Measurements from ENCODE around the gene ZDHHC14.

Gene ZDHHC14

GRCh38 chr6:157442291-157442690, 61.3 kb downstream of the ZDHHC14 start:
- ATAC-seq (replicated peaks; ENCODE audit: extremely low read depth, poor library complexity, severe bottlenecking) (no peak), DNase-seq (ENCODE audit: low spot score in 2 of 2) (no peak)
- Mint-ChIP-seq H3K4me3 (no peak overlapping the region), H3K27ac (ENCODE audit: low read depth) (no peak overlapping the region), H3K36me3 (ENCODE audit: insufficient read depth) (peaks cover 2% of the 10 kb centered on the region), H3K9me3 (no peaks in the 10 kb centered on the region), H3K4me1 (peaks cover 10% of the 10 kb centered on the region), H3K27me3 (no peaks in the 10 kb centered on the region)

GRCh38 chr6:157443066-157443800, 62.2 kb downstream of the ZDHHC14 start:
- H3K9me3 Mint-ChIP-seq = no peaks in the 10 kb centered on the region
- peak; percentile 28 for ATAC-seq (replicated peaks; ENCODE audit: extremely low read depth, poor library complexity, severe bottlenecking)
- H3K4me1 Mint-ChIP-seq = peaks cover 10% of the 10 kb centered on the region
- no peak overlapping the region for H3K27ac Mint-ChIP-seq (ENCODE audit: low read depth)
- H3K36me3 Mint-ChIP-seq (ENCODE audit: insufficient read depth) = peaks cover 2% of the 10 kb centered on the region
- no peaks in the 10 kb centered on the region for H3K27me3 Mint-ChIP-seq
- no peak overlapping the region for H3K4me3 Mint-ChIP-seq
- no peak for DNase-seq (ENCODE audit: low spot score in 2 of 2)

- no peak for ATAC-seq (replicated peaks; ENCODE audit: extremely low read depth, poor library complexity, severe bottlenecking)
- Mint-ChIP-seq H3K27ac (ENCODE audit: low read depth) (no peak overlapping the region), H3K4me1 (peaks cover 10% of the 10 kb centered on the region), H3K9me3 (no peaks in the 10 kb centered on the region), H3K36me3 (ENCODE audit: insufficient read depth) (peaks cover 2% of the 10 kb centered on the region), H3K27me3 (no peaks in the 10 kb centered on the region), H3K4me3 (no peak overlapping the region)
- no peak for DNase-seq (ENCODE audit: low spot score in 2 of 2)
Measured at GRCh38 chr6:157445277-157446009, 64.5 kb downstream of the ZDHHC14 start.

GRCh38 chr6:157447735-157448134, 66.7 kb downstream of the ZDHHC14 start:
- no peak for ATAC-seq (replicated peaks; ENCODE audit: extremely low read depth, poor library complexity, severe bottlenecking)
- peaks cover 10% of the 10 kb centered on the region for H3K4me1 Mint-ChIP-seq
- no peaks in the 10 kb centered on the region for H3K9me3 Mint-ChIP-seq

GRCh38 chr6:157449610-157450009, 68.6 kb downstream of the ZDHHC14 start:
- Mint-ChIP-seq H3K4me1 (no peaks in the 10 kb centered on the region), H3K9me3 (no peaks in the 10 kb centered on the region), H3K27me3 (no peaks in the 10 kb centered on the region), H3K4me3 (no peak overlapping the region), H3K36me3 (ENCODE audit: insufficient read depth) (no peaks in the 10 kb centered on the region), H3K27ac (ENCODE audit: low read depth) (no peak overlapping the region)
- no peak for ATAC-seq (replicated peaks; ENCODE audit: extremely low read depth, poor library complexity, severe bottlenecking)
- DNase-seq (ENCODE audit: low spot score in 2 of 2) = no peak

More at GRCh38 chr6:157447735-157448134, 66.7 kb downstream of the ZDHHC14 start:
- Mint-ChIP-seq H3K36me3 (ENCODE audit: insufficient read depth) (peaks cover under 1% of the 10 kb centered on the region), H3K27ac (ENCODE audit: low read depth) (no peak overlapping the region), H3K27me3 (no peaks in the 10 kb centered on the region), H3K4me3 (no peak overlapping the region)
- DNase-seq (ENCODE audit: low spot score in 2 of 2) = no peak

GRCh38 chr6:157450931-157451742, 70.1 kb downstream of the ZDHHC14 start:
- no peak overlapping the region for H3K27ac Mint-ChIP-seq (ENCODE audit: low read depth)
- H3K9me3 Mint-ChIP-seq = no peaks in the 10 kb centered on the region
- no peaks in the 10 kb centered on the region for H3K27me3 Mint-ChIP-seq
- H3K36me3 Mint-ChIP-seq (ENCODE audit: insufficient read depth) = no peaks in the 10 kb centered on the region
- no peak overlapping the region for H3K4me3 Mint-ChIP-seq
- no peak for ATAC-seq (replicated peaks; ENCODE audit: extremely low read depth, poor library complexity, severe bottlenecking)
- DNase-seq (ENCODE audit: low spot score in 2 of 2) = no peak
- H3K4me1 Mint-ChIP-seq = peaks cover 8% of the 10 kb centered on the region

GRCh38 chr6:157452096-157452495, 71.1 kb downstream of the ZDHHC14 start:
- no peaks in the 10 kb centered on the region for H3K27me3 Mint-ChIP-seq
- peaks cover 13% of the 10 kb centered on the region for H3K4me1 Mint-ChIP-seq
- no peak overlapping the region for H3K4me3 Mint-ChIP-seq
- H3K36me3 Mint-ChIP-seq (ENCODE audit: insufficient read depth) = no peaks in the 10 kb centered on the region
- H3K9me3 Mint-ChIP-seq = no peaks in the 10 kb centered on the region
- H3K27ac Mint-ChIP-seq (ENCODE audit: low read depth) = no peak overlapping the region
- no peak for ATAC-seq (replicated peaks; ENCODE audit: extremely low read depth, poor library complexity, severe bottlenecking)
- DNase-seq (ENCODE audit: low spot score in 2 of 2) = no peak

- H3K27ac Mint-ChIP-seq (ENCODE audit: low read depth) = no peak overlapping the region
- H3K4me1 Mint-ChIP-seq = peaks cover 13% of the 10 kb centered on the region
- no peaks in the 10 kb centered on the region for H3K9me3 Mint-ChIP-seq
- no peak for ATAC-seq (replicated peaks; ENCODE audit: extremely low read depth, poor library complexity, severe bottlenecking)
- no peak overlapping the region for H3K4me3 Mint-ChIP-seq
- DNase-seq (ENCODE audit: low spot score in 2 of 2) = no peak
- H3K27me3 Mint-ChIP-seq = no peaks in the 10 kb centered on the region
- no peaks in the 10 kb centered on the region for H3K36me3 Mint-ChIP-seq (ENCODE audit: insufficient read depth)
Measured at GRCh38 chr6:157453131-157453530, 72.1 kb downstream of the ZDHHC14 start.

- no peaks in the 10 kb centered on the region for H3K9me3 Mint-ChIP-seq
- H3K4me3 Mint-ChIP-seq = no peak overlapping the region
- peaks cover 13% of the 10 kb centered on the region for H3K4me1 Mint-ChIP-seq
- no peak for ATAC-seq (replicated peaks; ENCODE audit: extremely low read depth, poor library complexity, severe bottlenecking)
- no peaks in the 10 kb centered on the region for H3K36me3 Mint-ChIP-seq (ENCODE audit: insufficient read depth)
- no peaks in the 10 kb centered on the region for H3K27me3 Mint-ChIP-seq
- no peak for DNase-seq (ENCODE audit: low spot score in 2 of 2)
- H3K27ac Mint-ChIP-seq (ENCODE audit: low read depth) = no peak overlapping the region
Measured at GRCh38 chr6:157453978-157454377, 73.0 kb downstream of the ZDHHC14 start.

- peaks cover 1% of the 10 kb centered on the region for H3K36me3 Mint-ChIP-seq (ENCODE audit: insufficient read depth)
- H3K27ac Mint-ChIP-seq (ENCODE audit: low read depth) = no peak overlapping the region
- peaks cover 19% of the 10 kb centered on the region for H3K4me1 Mint-ChIP-seq
- no peak overlapping the region for H3K4me3 Mint-ChIP-seq
- ATAC-seq (replicated peaks; ENCODE audit: extremely low read depth, poor library complexity, severe bottlenecking) (no peak), DNase-seq (ENCODE audit: low spot score in 2 of 2) (no peak)
- no peaks in the 10 kb centered on the region for H3K27me3 Mint-ChIP-seq
- no peaks in the 10 kb centered on the region for H3K9me3 Mint-ChIP-seq
Measured at GRCh38 chr6:157454762-157455714, 74.0 kb downstream of the ZDHHC14 start.

GRCh38 chr6:157455731-157456523, 74.9 kb downstream of the ZDHHC14 start:
- no peak overlapping the region for H3K4me3 Mint-ChIP-seq
- DNase-seq (ENCODE audit: low spot score in 2 of 2) (no peak), ATAC-seq (replicated peaks; ENCODE audit: extremely low read depth, poor library complexity, severe bottlenecking) (no peak)
- no peak overlapping the region for H3K27ac Mint-ChIP-seq (ENCODE audit: low read depth)
- H3K36me3 Mint-ChIP-seq (ENCODE audit: insufficient read depth) = peaks cover 1% of the 10 kb centered on the region
- no peaks in the 10 kb centered on the region for H3K9me3 Mint-ChIP-seq
- H3K27me3 Mint-ChIP-seq = no peaks in the 10 kb centered on the region
- H3K4me1 Mint-ChIP-seq = peaks cover 25% of the 10 kb centered on the region

Measured in central memory CD8-positive, alpha-beta T cell (primary cell).